ENCODE measurements around the gene ING1.

The ING1 gene

GRCh38 chr13:110772091-110772984 lies 58.8 kb downstream of the ING1 start:
- Histone ChIP-seq H3F3A (ENCODE audit: insufficient read depth, low read length) (no peaks in the 10 kb centered on the region), H3K27me3 (ENCODE audit: insufficient read depth, low read length) (no peaks in the 10 kb centered on the region; the same call in 1 of the 2 replicates), H3K9me2 (ENCODE audit: low read depth, low read length) (no peaks in the 10 kb centered on the region), H3K27ac (ENCODE audit: low read depth, low read length, poor library complexity, severe bottlenecking) (no peak overlapping the region), H4K20me1 (ENCODE audit: insufficient read depth, low read length) (no peaks in the 10 kb centered on the region), H2AFZ (ENCODE audit: low read length) (no peak overlapping the region), H3K9ac (ENCODE audit: low read length) (no peak overlapping the region), H3K79me2 (ENCODE audit: insufficient read depth, low read length) (no peaks in the 10 kb centered on the region), H3K4me2 (ENCODE audit: low read length) (no peak overlapping the region), H3K36me3 (ENCODE audit: insufficient read depth, low read length) (no peaks in the 10 kb centered on the region), H3K9me3 (ENCODE audit: low read length) (no peaks in the 10 kb centered on the region), H3K4me3 (ENCODE audit: low read depth, low read length, poor library complexity, severe bottlenecking) (no peak overlapping the region), H3K4me1 (ENCODE audit: insufficient read depth, low read length, severe bottlenecking) (no peaks in the 10 kb centered on the region)
- TF ChIP-seq CTCF (IDR thresholded peaks at IDR 0.05; ENCODE audit: low read length) (no peak), EZH2 (IDR thresholded peaks at IDR 0.05; ENCODE audit: borderline replicate concordance, low read length) (no peak)

All from OCI-LY1 (cell line).